Right ventricle myocardium superior (tissue), 1 donor: ENCODE results near the gene DCLRE1A. TPM values are rescaled to one million over a fixed set of nuclear protein-coding genes. Genes with fewer than 3 reads are reported as not detected.
"Not testable (repeated sequence)": the region's sequence is repeated elsewhere in the genome, so short reads cannot be mapped to it uniquely, and the experiment has no call there.

Source experiments
- ATAC-seq: fragments of 200-7000 bp; cut with Tn5 transposase; one replicate; pipeline ENCODE4 v1.9.1; 2020; ENCODE audit warnings: mild to moderate bottlenecking; ENCODE audit not compliant: poor library complexity
- DNase-seq: peaks from one replicate; pipeline ENCODE4 v3.0.0-alpha.2; 2020
- intact Hi-C: fragments of 100-400 bp; cut with DNase I; formaldehyde crosslinking; loops from one replicate; pipeline ENCODE4 v1.11.2; 2022
- total RNA-seq: library from RNA; stranded (reverse); fragmentation: NEBNext Ultra II Directional; extraction: Animal tissue kit (Norgen Biotek cat#: 25700); gene quantifications from one replicate; pipeline ENCODE4 v1.2.1, GENCODE V29; 2021
- donor health status: DM: no; HTN: yes; CAD: no; lungs with severe emphysema.

Gene DCLRE1A
- total RNA-seq, 1 donor from 2014 or later = 4.9 TPM

GRCh38 chr10:113866551-113867394 is 12.9 kb upstream of the DCLRE1A start:
- peak; percentile 45 for ATAC-seq
- no peak for DNase-seq
- intact Hi-C loops = no loop called here

GRCh38 chr10:113865901-113866300 is 12.0 kb upstream of the DCLRE1A start:
- no peak for ATAC-seq
- intact Hi-C loops = no loop called here
- DNase-seq = no peak

GRCh38 chr10:113859261-113859660 is 5.4 kb upstream of the DCLRE1A start:
- intact Hi-C loops = loop anchor here (10.0 kb wide), 1 partner anchor 186 kb away; the partner anchor contains the start of gene ADRB1
- ATAC-seq (no peak), DNase-seq (no peak)

- intact Hi-C loops = loop anchor here (10.0 kb wide), 1 partner anchor 186 kb away; the partner anchor contains the start of gene ADRB1
- no peak for DNase-seq
- peak; percentile 40 for ATAC-seq
These were observed 4.7 kb upstream of the DCLRE1A start for GRCh38 chr10:113858541-113858940.

GRCh38 chr10:113857210-113857609 is 3.3 kb upstream of the DCLRE1A start:
- no peak for ATAC-seq
- no peak for DNase-seq
- intact Hi-C loops = loop anchor here (10.0 kb wide), 1 partner anchor 188 kb away; the partner anchor contains the start of gene ADRB1

- ATAC-seq (no peak), DNase-seq (no peak)
- intact Hi-C loops = loop anchor here (10.0 kb wide), 1 partner anchor 188 kb away; the partner anchor contains the start of gene ADRB1
These were observed 2.7 kb upstream of the DCLRE1A start for GRCh38 chr10:113856563-113856962.

- intact Hi-C loops = loop anchor here (10.0 kb wide), 1 partner anchor 190 kb away; the partner anchor contains the start of gene ADRB1
- DNase-seq (peak; percentile 75), ATAC-seq (peak; percentile 67)
These were observed 1.1 kb upstream of the DCLRE1A start for GRCh38 chr10:113854761-113855588.

- DNase-seq (no peak), ATAC-seq (peak; percentile 38)
- intact Hi-C loops = loop anchor here (10.0 kb wide), 1 partner anchor 191 kb away; the partner anchor contains the start of gene ADRB1
These were observed 287 bp downstream of the DCLRE1A start for GRCh38 chr10:113853578-113854012.

GRCh38 chr10:113849946-113850345 is 3.9 kb downstream of the DCLRE1A start:
- DNase-seq = no peak
- intact Hi-C loops = loop anchor here (10.0 kb wide), 1 partner anchor 195 kb away; the partner anchor contains the start of gene ADRB1
- no peak for ATAC-seq

GRCh38 chr10:113849140-113849803 is 4.6 kb downstream of the DCLRE1A start:
- intact Hi-C loops = no loop called here

GRCh38 chr10:113846036-113846435 is 7.8 kb downstream of the DCLRE1A start:
- no peak for DNase-seq
- ATAC-seq = no peak
- intact Hi-C loops = no loop called here

More at GRCh38 chr10:113849140-113849803, 4.6 kb downstream of the DCLRE1A start:
- ATAC-seq (no peak), DNase-seq (no peak)

- DNase-seq (no peak), ATAC-seq (no peak)
- intact Hi-C loops = no loop called here
These were observed 9.9 kb downstream of the DCLRE1A start for GRCh38 chr10:113843972-113844485.

- ATAC-seq (no peak), DNase-seq (no peak)
- intact Hi-C loops = no loop called here
These were observed 11.7 kb downstream of the DCLRE1A start for GRCh38 chr10:113842171-113842570.

GRCh38 chr10:113828567-113828966 is 25.3 kb downstream of the DCLRE1A start:
- DNase-seq, intact Hi-C loops, ATAC-seq: not testable (repeated sequence)

- intact Hi-C loops = no loop called here
- DNase-seq (no peak), ATAC-seq (no peak)
These were observed 28.1 kb downstream of the DCLRE1A start for GRCh38 chr10:113825791-113826190.

- ATAC-seq = no peak
These were observed 30.5 kb downstream of the DCLRE1A start for GRCh38 chr10:113823389-113823788.

GRCh38 chr10:113822174-113822573 is 31.7 kb downstream of the DCLRE1A start:
- ATAC-seq (no peak), DNase-seq (no peak)
- intact Hi-C loops = no loop called here

More at GRCh38 chr10:113823389-113823788, 30.5 kb downstream of the DCLRE1A start:
- no peak for DNase-seq
- intact Hi-C loops = no loop called here

- DNase-seq, ATAC-seq, intact Hi-C loops: not testable (repeated sequence)
These were observed 32.6 kb downstream of the DCLRE1A start for GRCh38 chr10:113821306-113821705.
